Mesodermal cell (in vitro differentiated cells): ENCODE measurements around the gene OTOP3.
A peak's percentile ranks its signal among the peaks of the same experiment; 100 is the strongest.

Source experiments
- H3K27ac ChIP-seq: 2 replicates; pipeline ENCODE4 v1.7.0; 2013; ENCODE audit warnings: mild to moderate bottlenecking, low read depth, low read length, moderate library complexity; ENCODE audit not compliant: severe bottlenecking
- H3K36me3 ChIP-seq: 2 replicates; pipeline ENCODE4 v1.7.1; 2013; ENCODE audit warnings: mild to moderate bottlenecking, low read length, moderate library complexity; ENCODE audit not compliant: control insufficient read depth, insufficient read depth
- H3K4me1 ChIP-seq: one replicate; pipeline ENCODE4 v1.7.1; 2013; ENCODE audit warnings: mild to moderate bottlenecking, low read length; ENCODE audit not compliant: insufficient read depth, control insufficient read depth, poor library complexity, severe bottlenecking
- H3K4me3 ChIP-seq: 2 replicates; pipeline ENCODE4 v1.7.0; 2013; ENCODE audit warnings: low read length, control low read depth, mild to moderate bottlenecking; ENCODE audit not compliant: insufficient read depth, poor library complexity, severe bottlenecking; ENCODE audit errors: extremely low read depth
- H3K9me3 ChIP-seq: 2 replicates; pipeline ENCODE4 v1.7.1; 2013; ENCODE audit warnings: mild to moderate bottlenecking, low read length, moderate library complexity; ENCODE audit not compliant: control insufficient read depth
- WGBS, 2 experiments: methylation state at CpG; one replicate each; pipeline ENCODE4 v1.1.5; 2013; ENCODE audit warnings: missing lambda C conversion rate in 2 of 2; ENCODE audit not compliant: insufficient coverage in 2 of 2; 5-methylcytosine and 5-hydroxymethylcytosine counted together

Gene OTOP3

DNA sequence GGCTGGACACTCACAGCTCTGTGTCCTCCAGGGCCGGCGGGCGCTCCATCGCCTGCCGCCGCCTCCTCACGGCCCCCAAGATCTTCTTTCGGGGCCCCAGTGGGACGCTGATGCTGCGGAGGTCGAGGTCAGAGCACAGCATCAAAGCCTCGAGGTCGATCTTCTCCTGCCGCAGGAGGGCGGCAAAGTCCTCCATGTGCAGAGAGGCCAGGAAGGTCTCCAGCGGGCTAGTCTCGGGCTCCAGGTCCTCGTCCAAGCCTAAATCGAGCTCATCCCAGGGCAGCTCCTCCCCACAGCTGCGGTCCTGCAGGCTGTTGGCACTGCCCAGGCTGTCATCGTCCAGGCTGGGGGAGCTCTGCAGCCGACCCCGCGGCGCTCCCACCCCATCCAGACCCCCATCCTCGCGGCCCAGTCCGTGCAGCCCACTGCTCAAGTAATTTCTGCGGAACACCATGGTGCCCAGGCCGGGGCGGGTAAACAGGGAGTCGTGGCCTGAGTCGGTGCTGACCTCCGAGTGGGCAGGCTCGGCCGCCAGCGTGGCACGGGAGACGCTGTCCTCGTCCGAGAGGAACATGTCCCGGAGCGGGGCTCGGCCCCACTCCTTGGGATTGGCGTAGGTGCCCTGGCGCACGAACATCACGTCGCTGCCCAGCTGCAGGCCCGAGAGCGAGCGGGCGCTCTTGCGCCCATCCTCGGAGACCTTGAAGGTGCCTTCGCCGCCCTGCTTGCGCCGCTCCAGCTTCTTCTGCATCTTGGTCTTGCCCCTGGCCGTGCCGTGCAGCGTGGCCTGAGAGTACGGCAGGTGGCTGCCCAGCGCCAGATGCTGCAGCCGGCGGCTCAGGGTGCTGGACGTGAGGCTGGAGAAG, 16.0 kb upstream of the OTOP3 start:
- WGBS, 2 experiments, result 87% methylated on average over 67 of the region's 67 CpGs
- Histone ChIP-seq H3K4me3 (no peak overlapping the region), H3K4me1 (no peaks in the 10 kb centered on the region), H3K36me3 (no peaks in the 10 kb centered on the region), H3K27ac (no peak overlapping the region), H3K9me3 (no peaks in the 10 kb centered on the region)

- Histone ChIP-seq H3K27ac (no peak overlapping the region), H3K36me3 (no peaks in the 10 kb centered on the region), H3K4me3 (no peak overlapping the region), H3K9me3 (no peaks in the 10 kb centered on the region), H3K4me1 (no peaks in the 10 kb centered on the region)
- WGBS, 2 experiments, result 95 to 97% methylated on average over 25 to 27 of the region's 27 CpGs
These were observed 15.4 kb upstream of the OTOP3 start for GRCh38 chr17:74920306-74920620.

- H3K4me3 ChIP-seq, result no peak overlapping the region
- no peaks in the 10 kb centered on the region for H3K4me1 ChIP-seq
- H3K36me3 ChIP-seq, result no peaks in the 10 kb centered on the region
- no peak overlapping the region for H3K27ac ChIP-seq
- WGBS, 2 experiments, result 51 to 67% methylated on average over 1 to 2 of the region's 6 CpGs
- H3K9me3 ChIP-seq, result no peaks in the 10 kb centered on the region
These were observed 15.1 kb upstream of the OTOP3 start for GRCh38 chr17:74920642-74921025.

- H3K4me1 ChIP-seq, result no peaks in the 10 kb centered on the region
- H3K9me3 ChIP-seq, result no peaks in the 10 kb centered on the region
- no peak overlapping the region for H3K27ac ChIP-seq
- WGBS, 2 experiments, result 69 to 79% methylated on average over 13 to 14 of the region's 19 CpGs
- H3K36me3 ChIP-seq, result no peaks in the 10 kb centered on the region
- no peak overlapping the region for H3K4me3 ChIP-seq
These were observed 14.5 kb upstream of the OTOP3 start for GRCh38 chr17:74921026-74921681.

GRCh38 chr17:74921769-74922168, 13.9 kb upstream of the OTOP3 start:
- no peaks in the 10 kb centered on the region for H3K36me3 ChIP-seq

GRCh38 chr17:74922172-74922571, 13.5 kb upstream of the OTOP3 start:
- H3K9me3 ChIP-seq, result no peaks in the 10 kb centered on the region
- H3K27ac ChIP-seq, result no peak overlapping the region
- H3K36me3 ChIP-seq, result no peaks in the 10 kb centered on the region
- H3K4me1 ChIP-seq, result no peaks in the 10 kb centered on the region
- no peak overlapping the region for H3K4me3 ChIP-seq
- 82 to 85% methylated on average over 5 to 6 of the region's 6 CpGs for WGBS, 2 experiments

More at GRCh38 chr17:74921769-74922168, 13.9 kb upstream of the OTOP3 start:
- Histone ChIP-seq H3K4me1 (no peaks in the 10 kb centered on the region), H3K4me3 (no peak overlapping the region), H3K9me3 (no peaks in the 10 kb centered on the region), H3K27ac (no peak overlapping the region)
- 95 to 100% methylated on average over 2 of the region's 2 CpGs for WGBS, 2 experiments

- Histone ChIP-seq H3K36me3 (no peaks in the 10 kb centered on the region), H3K4me1 (no peaks in the 10 kb centered on the region), H3K4me3 (peak within 1 kb of the TSS; percentile 29), H3K9me3 (no peaks in the 10 kb centered on the region), H3K27ac (no peak within 1 kb of the TSS)
- 8 to 13% methylated on average over 35 to 43 of the region's 57 CpGs for WGBS, 2 experiments
These were observed 12.8 kb upstream of the OTOP3 start, which contains the start of gene USH1G for GRCh38 chr17:74922694-74923537. Gene USH1G (minus strand): TSS chr17:74923255. CDS start chr17:74923073, 182 bp downstream.

DNA sequence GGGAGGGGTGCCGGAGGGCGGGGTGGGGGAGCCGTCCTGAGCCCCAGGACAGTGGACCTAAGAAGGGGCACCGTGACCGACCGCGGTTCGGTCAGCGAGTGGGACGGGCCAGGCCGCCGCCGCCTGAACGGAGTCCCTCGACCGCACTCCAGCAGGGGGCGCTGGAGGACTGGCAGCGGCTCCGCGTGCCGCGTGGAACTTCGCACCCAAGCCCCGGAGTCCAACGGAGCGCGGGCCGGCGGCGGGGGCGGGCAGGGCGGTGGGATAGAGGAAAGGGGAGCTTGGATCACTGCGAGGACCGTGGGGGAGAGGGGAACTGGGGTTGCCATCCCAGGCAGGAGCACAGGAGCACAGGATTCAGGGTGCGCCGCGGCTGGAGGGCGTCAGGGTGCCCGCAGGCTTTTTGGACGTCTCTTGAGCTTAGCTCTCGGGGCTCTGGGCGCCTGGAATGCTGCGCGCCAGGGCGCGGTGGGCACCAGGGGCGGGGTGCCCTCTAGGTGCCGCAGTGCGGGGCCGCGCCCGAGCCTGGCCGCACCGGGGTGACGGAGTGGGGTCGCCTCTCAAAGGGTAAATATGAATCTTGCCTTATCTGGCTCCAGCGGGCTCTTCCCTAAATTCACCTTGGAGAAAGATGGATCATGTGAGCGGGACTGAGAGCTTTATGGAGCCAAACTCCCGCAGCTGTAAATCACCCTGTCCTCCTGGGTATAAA, 12.0 kb upstream of the OTOP3 start:
- no peaks in the 10 kb centered on the region for H3K36me3 ChIP-seq
- no peaks in the 10 kb centered on the region for H3K4me1 ChIP-seq
- H3K9me3 ChIP-seq, result no peaks in the 10 kb centered on the region
- H3K4me3 ChIP-seq, result peak overlapping the region; percentile 29
- WGBS, 2 experiments, result 8 to 10% methylated on average over 38 to 43 of the region's 59 CpGs
- H3K27ac ChIP-seq, result no peak overlapping the region

DNA sequence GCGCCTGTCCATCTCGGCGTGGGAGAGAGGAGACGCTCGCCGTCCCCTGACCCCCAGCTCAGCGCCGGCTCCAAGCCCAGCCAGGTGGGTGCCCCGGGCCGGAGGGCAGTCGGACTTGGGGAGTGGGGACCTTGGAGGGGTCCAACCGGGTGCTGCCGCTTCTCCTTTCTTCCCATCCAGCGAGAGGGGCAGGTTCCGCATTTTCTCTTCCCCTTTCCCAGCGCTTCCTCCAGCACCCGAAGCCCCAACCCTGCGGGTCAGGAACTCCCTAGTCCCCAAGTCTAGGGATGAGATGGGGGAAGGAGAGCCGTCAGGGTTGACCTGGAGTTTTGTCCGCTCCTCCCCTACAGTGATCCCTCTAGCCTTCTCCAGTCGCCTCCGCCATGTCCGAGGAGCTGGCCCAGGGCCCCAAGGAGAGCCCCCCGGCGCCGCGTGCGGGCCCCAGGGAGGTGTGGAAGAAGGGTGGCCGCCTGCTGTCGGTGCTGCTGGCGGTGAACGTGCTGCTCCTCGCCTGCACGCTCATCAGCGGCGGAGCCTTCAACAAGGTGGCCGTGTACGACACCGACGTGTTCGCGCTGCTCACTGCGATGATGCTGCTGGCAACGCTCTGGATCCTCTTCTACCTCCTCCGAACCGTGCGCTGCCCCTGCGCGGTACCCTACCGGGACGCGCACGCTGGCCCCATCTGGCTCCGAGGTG, 11.3 kb upstream of the OTOP3 start, which contains the start of gene OTOP2:
Gene OTOP2, plus strand, starts transcription at position 24 of the 699 bp plus-strand sequence. Its CDS starts 360 bp downstream, at position 384.
- H3K27ac ChIP-seq, result no peak within 1 kb of the TSS
- no peaks in the 10 kb centered on the region for H3K9me3 ChIP-seq
- H3K4me3 ChIP-seq, result peak within 1 kb of the TSS; percentile 29
- H3K4me1 ChIP-seq, result no peaks in the 10 kb centered on the region
- 6 to 11% methylated on average over 37 to 43 of the region's 54 CpGs for WGBS, 2 experiments
- H3K36me3 ChIP-seq, result no peaks in the 10 kb centered on the region
